ENCODE data around the gene GABRD. TPM values are rescaled to one million over a fixed set of nuclear protein-coding genes. Genes with fewer than 3 reads are reported as not detected.

Gene GABRD
- total and polyA plus RNA-seq, 10 of the 15 experiments (the other 5 are each of a cell fraction or from before 2014, with no cell fraction given), result not detected

DNA sequence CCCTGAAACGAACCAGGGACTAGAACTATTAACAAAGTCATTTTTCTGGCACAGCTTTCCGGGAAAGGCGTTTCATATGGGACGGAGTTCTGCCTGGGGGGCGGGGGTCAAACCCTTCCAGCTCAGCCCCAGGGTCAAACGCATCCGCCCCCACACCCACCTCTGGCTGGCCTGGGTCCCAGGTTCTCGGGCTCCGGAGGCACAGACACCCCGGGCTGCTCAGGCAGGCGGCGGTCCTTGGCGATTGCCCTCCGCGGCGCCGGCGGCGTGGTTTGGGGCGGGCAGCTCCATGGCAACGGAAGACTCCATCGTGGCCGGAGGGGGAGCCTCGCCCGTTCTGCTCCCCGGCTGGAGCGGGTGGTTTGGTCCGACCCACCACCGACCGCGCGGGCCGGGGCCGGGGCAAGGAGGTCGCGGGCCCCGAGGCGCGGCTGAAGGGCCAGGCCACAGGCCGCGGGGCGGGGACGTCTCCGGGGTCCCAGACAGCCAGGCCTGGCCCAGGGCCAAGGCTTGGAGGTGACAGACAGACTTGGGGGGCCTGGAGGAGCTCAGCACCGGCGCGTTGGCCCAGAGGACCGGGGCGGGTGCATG is 15.5 kb upstream of the GABRD start, which contains the start of gene CFAP74 (continued):
- TF ChIP-seq, protein P1, sequence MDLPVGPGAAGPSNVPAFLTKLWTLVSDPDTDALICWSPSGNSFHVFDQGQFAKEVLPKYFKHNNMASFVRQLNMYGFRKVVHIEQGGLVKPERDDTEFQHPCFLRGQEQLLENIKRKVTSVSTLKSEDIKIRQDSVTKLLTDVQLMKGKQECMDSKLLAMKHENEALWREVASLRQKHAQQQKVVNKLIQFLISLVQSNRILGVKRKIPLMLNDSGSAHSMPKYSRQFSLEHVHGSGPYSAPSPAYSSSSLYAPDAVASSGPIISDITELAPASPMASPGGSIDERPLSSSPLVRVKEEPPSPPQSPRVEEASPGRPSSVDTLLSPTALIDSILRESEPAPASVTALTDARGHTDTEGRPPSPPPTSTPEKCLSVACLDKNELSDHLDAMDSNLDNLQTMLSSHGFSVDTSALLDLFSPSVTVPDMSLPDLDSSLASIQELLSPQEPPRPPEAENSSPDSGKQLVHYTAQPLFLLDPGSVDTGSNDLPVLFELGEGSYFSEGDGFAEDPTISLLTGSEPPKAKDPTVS (IDR thresholded peaks at IDR 0.05; ENCODE audit: low read depth, low read length), result no peak
- TF ChIP-seq KLF5 (IDR thresholded peaks at IDR 0.05; ENCODE audit: partially characterized antibody), result no peak

DNA sequence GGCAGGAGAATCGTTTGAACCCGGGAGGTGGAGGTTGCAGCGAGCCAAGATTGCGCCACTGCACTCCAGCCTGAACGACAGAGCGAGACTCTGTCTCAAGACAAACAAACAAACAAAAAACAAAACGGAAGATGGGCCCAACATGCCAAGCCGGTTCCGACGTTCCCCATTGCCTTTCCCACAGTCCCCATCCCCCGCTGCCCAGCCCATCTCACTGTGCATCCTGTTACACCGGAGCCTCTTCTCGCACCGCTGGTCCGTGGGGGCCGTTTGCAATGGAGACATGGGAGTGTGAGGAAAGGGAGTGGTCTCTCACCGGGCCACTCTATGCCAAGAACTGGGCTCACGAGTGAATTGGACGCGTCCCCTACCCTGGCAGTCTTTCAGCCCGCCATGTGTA is 14.3 kb upstream of the GABRD start:
- H4K20me1 ChIP-seq (ENCODE audit: control insufficient read depth, insufficient read depth), result no peaks in the 10 kb centered on the region
- SMC1A ChIA-PET (ENCODE audit: uncharacterized antibody, unreplicated experiment), result no interaction called here
- no peak overlapping the region for H3K9ac ChIP-seq (ENCODE audit: control insufficient read depth, insufficient read depth, low read length)
- no peaks in the 10 kb centered on the region for H3K79me2 ChIP-seq (ENCODE audit: control insufficient read depth, insufficient read depth, low read length)
- no peaks in the 10 kb centered on the region; a peak in 1 of 4 replicates for H3K27me3 ChIP-seq (replicated peaks in 1 of 2; ENCODE audit: control insufficient read depth in 2 of 2, insufficient read depth in 2 of 2, low read length in 1 of 2)
- H3K4me3 ChIP-seq, result no peak overlapping the region
- BruUV-seq (replicated peaks), result no TSS peak
- intact Hi-C loops (cut with micrococcal nuclease; ENCODE audit: unreplicated experiment) (no loop called here), in situ Hi-C loops (cut with MboI) (no loop called here)
- RAD21 ChIA-PET (ENCODE audit: unreplicated experiment), result no interaction called here
- no peaks in the 10 kb centered on the region for H3K9me3 ChIP-seq (replicated peaks; ENCODE audit: control insufficient read depth, insufficient read depth, low read length)
- no peak overlapping the region for H3K4me2 ChIP-seq (ENCODE audit: control insufficient read depth, insufficient read depth)
- no peak for DNase-seq (ENCODE audit: low read depth, low spot score)
- no peak overlapping the region for H2AFZ ChIP-seq (ENCODE audit: control insufficient read depth, low read depth, low read length)
- POLR2A ChIA-PET, result no interaction called here
- TF ChIP-seq TBL1XR1 (IDR thresholded peaks at IDR 0.05; ENCODE audit: low read depth, low read length) (no peak), NBN (IDR thresholded peaks at IDR 0.05) (no peak), YY1 (IDR thresholded peaks at IDR 0.05; ENCODE audit: low read depth, low read length) (no peak), IKZF1 (conservative IDR thresholded peaks at IDR 0.05) (no peak), RUNX3 (IDR thresholded peaks at IDR 0.05; ENCODE audit: low read length) (no peak), NFYB (IDR thresholded peaks at IDR 0.05; ENCODE audit: insufficient read depth, low read depth, low read length) (no peak), CBX3 (IDR thresholded peaks at IDR 0.05; ENCODE audit: borderline replicate concordance, low read depth) (no peak), IRF4 (IDR thresholded peaks at IDR 0.05; ENCODE audit: low read depth, low read length) (no peak)
- TF ChIP-seq, protein P2, sequence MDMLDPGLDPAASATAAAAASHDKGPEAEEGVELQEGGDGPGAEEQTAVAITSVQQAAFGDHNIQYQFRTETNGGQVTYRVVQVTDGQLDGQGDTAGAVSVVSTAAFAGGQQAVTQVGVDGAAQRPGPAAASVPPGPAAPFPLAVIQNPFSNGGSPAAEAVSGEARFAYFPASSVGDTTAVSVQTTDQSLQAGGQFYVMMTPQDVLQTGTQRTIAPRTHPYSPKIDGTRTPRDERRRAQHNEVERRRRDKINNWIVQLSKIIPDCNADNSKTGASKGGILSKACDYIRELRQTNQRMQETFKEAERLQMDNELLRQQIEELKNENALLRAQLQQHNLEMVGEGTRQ (IDR thresholded peaks at IDR 0.05; ENCODE audit: borderline replicate concordance, low read depth, low read length), result no peak
- TF ChIP-seq, protein P3, sequence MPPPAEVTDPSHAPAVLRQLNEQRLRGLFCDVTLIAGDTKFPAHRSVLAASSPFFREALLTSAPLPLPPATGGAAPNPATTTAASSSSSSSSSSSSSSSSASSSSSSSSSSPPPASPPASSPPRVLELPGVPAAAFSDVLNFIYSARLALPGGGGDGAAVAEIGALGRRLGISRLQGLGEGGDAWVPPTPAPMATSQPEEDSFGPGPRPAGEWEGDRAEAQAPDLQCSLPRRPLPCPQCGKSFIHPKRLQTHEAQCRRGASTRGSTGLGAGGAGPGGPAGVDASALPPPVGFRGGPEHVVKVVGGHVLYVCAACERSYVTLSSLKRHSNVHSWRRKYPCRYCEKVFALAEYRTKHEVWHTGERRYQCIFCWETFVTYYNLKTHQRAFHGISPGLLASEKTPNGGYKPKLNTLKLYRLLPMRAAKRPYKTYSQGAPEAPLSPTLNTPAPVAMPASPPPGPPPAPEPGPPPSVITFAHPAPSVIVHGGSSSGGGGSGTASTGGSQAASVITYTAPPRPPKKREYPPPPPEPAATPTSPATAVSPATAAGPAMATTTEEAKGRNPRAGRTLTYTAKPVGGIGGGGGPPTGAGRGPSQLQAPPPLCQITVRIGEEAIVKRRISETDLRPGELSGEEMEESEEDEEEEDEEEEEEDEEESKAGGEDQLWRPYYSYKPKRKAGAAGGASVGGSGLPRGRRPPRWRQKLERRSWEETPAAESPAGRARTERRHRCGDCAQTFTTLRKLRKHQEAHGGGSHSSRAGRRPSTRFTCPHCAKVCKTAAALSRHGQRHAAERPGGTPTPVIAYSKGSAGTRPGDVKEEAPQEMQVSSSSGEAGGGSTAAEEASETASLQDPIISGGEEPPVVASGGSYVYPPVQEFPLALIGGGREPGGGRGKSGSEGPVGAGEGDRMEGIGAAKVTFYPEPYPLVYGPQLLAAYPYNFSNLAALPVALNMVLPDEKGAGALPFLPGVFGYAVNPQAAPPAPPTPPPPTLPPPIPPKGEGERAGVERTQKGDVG (CRISPR knock-in tag; IDR thresholded peaks at IDR 0.05), result no peak
- TF ChIP-seq, protein P4, sequence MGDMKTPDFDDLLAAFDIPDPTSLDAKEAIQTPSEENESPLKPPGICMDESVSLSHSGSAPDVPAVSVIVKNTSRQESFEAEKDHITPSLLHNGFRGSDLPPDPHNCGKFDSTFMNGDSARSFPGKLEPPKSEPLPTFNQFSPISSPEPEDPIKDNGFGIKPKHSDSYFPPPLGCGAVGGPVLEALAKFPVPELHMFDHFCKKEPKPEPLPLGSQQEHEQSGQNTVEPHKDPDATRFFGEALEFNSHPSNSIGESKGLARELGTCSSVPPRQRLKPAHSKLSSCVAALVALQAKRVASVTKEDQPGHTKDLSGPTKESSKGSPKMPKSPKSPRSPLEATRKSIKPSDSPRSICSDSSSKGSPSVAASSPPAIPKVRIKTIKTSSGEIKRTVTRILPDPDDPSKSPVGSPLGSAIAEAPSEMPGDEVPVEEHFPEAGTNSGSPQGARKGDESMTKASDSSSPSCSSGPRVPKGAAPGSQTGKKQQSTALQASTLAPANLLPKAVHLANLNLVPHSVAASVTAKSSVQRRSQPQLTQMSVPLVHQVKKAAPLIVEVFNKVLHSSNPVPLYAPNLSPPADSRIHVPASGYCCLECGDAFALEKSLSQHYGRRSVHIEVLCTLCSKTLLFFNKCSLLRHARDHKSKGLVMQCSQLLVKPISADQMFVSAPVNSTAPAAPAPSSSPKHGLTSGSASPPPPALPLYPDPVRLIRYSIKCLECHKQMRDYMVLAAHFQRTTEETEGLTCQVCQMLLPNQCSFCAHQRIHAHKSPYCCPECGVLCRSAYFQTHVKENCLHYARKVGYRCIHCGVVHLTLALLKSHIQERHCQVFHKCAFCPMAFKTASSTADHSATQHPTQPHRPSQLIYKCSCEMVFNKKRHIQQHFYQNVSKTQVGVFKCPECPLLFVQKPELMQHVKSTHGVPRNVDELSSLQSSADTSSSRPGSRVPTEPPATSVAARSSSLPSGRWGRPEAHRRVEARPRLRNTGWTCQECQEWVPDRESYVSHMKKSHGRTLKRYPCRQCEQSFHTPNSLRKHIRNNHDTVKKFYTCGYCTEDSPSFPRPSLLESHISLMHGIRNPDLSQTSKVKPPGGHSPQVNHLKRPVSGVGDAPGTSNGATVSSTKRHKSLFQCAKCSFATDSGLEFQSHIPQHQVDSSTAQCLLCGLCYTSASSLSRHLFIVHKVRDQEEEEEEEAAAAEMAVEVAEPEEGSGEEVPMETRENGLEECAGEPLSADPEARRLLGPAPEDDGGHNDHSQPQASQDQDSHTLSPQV (IDR thresholded peaks at IDR 0.05), result no peak
- no peaks in the 10 kb centered on the region for H3K4me1 ChIP-seq (ENCODE audit: control insufficient read depth, insufficient read depth, low read length)
- CTCF ChIA-PET, result no interaction called here
- ATAC-seq, result no peak
- WGBS (ENCODE audit: insufficient coverage, insufficient replicate concordance, low lambda C conversion rate, missing lambda C conversion rate), result 43% methylated on average over 20 of the region's 21 CpGs
- no peak for FAIRE-seq
- no peak overlapping the region for H3K27ac ChIP-seq (ENCODE audit: control insufficient read depth, insufficient read depth)
- H3K36me3 ChIP-seq (ENCODE audit: control insufficient read depth in 2 of 2, insufficient read depth in 2 of 2, low read length in 1 of 2), result no peaks in the 10 kb centered on the region

All from GM12878 (cell line).